H1 (cell line): Measurements from ENCODE around the gene STAT5A. TPM values are rescaled to one million over a fixed set of nuclear protein-coding genes. Genes with fewer than 3 reads are reported as not detected.

ENCODE experiments used
- CTCF ChIA-PET: fragments of 300-600 bp; sonication (Branson Sonifier 250); formaldehyde crosslinking; loops from one replicate; lab custom pipeline; 2021; ENCODE audit not compliant: partially characterized antibody; lab: Charles Lee
- POLR2A ChIA-PET: fragments of 300-600 bp; sonication (Branson Sonifier 250); formaldehyde crosslinking; loops from one replicate; lab custom pipeline; 2021; ENCODE audit warnings: inconsistent platforms; ENCODE audit not compliant: partially characterized antibody; lab: Charles Lee
- DNase-seq, 2 experiments: peaks; one replicate each; pipeline versions ENCODE4 v3.0.0 to v3.0.0-alpha.2; 2010 to 2022; ENCODE audit warnings: low spot score in 2 of 2, low read depth in 1 of 2, mixed read lengths in 1 of 2
- FAIRE-seq: peaks from 2 replicates; lab custom pipeline; 2011; peaks lifted over from hg19 to GRCh38; lab: Jason Lieb, UNC
- H2AFZ ChIP-seq: 2 replicates; pipeline ENCODE4 v1.8.1; 2012; ENCODE audit warnings: low read length, inconsistent platforms
- H2AK5ac ChIP-seq: 2 replicates; pipeline ENCODE4 v1.6.1; 2013; ENCODE audit warnings: low read depth, low read length
- H2BK120ac ChIP-seq: replicated peaks from 2 replicates; pipeline ENCODE3; 2013; ENCODE audit warnings: low read depth, low read length, inconsistent platforms
- H2BK12ac ChIP-seq: 2 replicates; pipeline ENCODE4 v1.6.1; 2013; ENCODE audit warnings: low read depth, low read length
- H2BK15ac ChIP-seq: 2 replicates; pipeline ENCODE4 v1.6.1; 2013; ENCODE audit warnings: low read length
- H2BK20ac ChIP-seq: 2 replicates; pipeline ENCODE4 v1.6.1; 2013; ENCODE audit warnings: low read length
- H2BK5ac ChIP-seq: 2 replicates; pipeline ENCODE4 v1.6.1; 2013; ENCODE audit warnings: low read depth, low read length
- H3K14ac ChIP-seq: 2 replicates; pipeline ENCODE4 v1.6.1; 2013; ENCODE audit warnings: inconsistent platforms; ENCODE audit not compliant: insufficient read length
- H3K18ac ChIP-seq: 2 replicates; pipeline ENCODE4 v1.6.1; 2013; ENCODE audit warnings: low read length; ENCODE audit errors: extremely low read depth
- H3K23ac ChIP-seq: 2 replicates; pipeline ENCODE4 v1.6.1; 2013; ENCODE audit warnings: inconsistent platforms; ENCODE audit not compliant: insufficient read length
- H3K23me2 ChIP-seq: 2 replicates; pipeline ENCODE4 v1.6.1; 2013; ENCODE audit warnings: low read depth, low read length
- H3K27ac ChIP-seq: 2 replicates; pipeline ENCODE4 v1.6.1; 2011; ENCODE audit warnings: low read depth, low read length, inconsistent platforms
- H3K27me3 ChIP-seq, 4 experiments: replicated peaks in 1 of 4; 1 replicate in 1 of 4; 2 replicates in 3 of 4; pipeline versions ENCODE4 v1.6.1 to v1.8.1; 2011 to 2013; ENCODE audit warnings: low read length in 3 of 4, mild to moderate bottlenecking in 3 of 4, inconsistent platforms in 2 of 4, mixed read lengths in 2 of 4, moderate library complexity in 1 of 4; ENCODE audit not compliant: control insufficient read depth in 3 of 4, insufficient read depth in 3 of 4; ENCODE audit errors: extremely low read depth in 1 of 4
- H3K36me3 ChIP-seq, 4 experiments: 2 replicates each; pipeline versions ENCODE4 v1.6.1 to v1.8.1; 2011 to 2013; ENCODE audit warnings: mild to moderate bottlenecking in 4 of 4, low read length in 3 of 4, moderate library complexity in 2 of 4, control low read depth in 1 of 4, inconsistent platforms in 1 of 4; ENCODE audit not compliant: insufficient read depth in 4 of 4, control insufficient read depth in 2 of 4
- H3K4ac ChIP-seq: replicated peaks from 2 replicates; pipeline ENCODE3; 2013; ENCODE audit warnings: low read length, low read depth, mixed read lengths, inconsistent platforms; ENCODE audit not compliant: insufficient read length
- H3K4me1 ChIP-seq, 4 experiments: replicated peaks in 1 of 4; 1 replicate in 1 of 4; 2 replicates in 3 of 4; pipeline versions ENCODE4 v1.6.1 to v1.8.1; 2011 to 2013; ENCODE audit warnings: low read length in 3 of 4, inconsistent platforms in 2 of 4, mixed read lengths in 1 of 4; ENCODE audit not compliant: insufficient read depth in 4 of 4, control insufficient read depth in 3 of 4
- H3K4me2 ChIP-seq, 2 experiments: 2 replicates each; pipeline versions ENCODE4 v1.6.1 to v1.8.1; 2011 to 2013; ENCODE audit warnings: low read depth in 2 of 2, low read length in 2 of 2, control low read depth in 1 of 2, inconsistent platforms in 1 of 2, mild to moderate bottlenecking in 1 of 2; ENCODE audit not compliant: insufficient read depth in 1 of 2
- H3K4me3 ChIP-seq, 4 experiments: fragments of 200-600, 300-600 bp in 1 of 4; sonication (generic), shearing (Covaris generic), sonication (Bioruptor Twin) in 1 of 4; 2 replicates each; pipeline versions ENCODE4 v1.5.1 to v1.8.1; 2011 to 2016; ENCODE audit warnings: low read length in 4 of 4, low read depth in 3 of 4, control low read depth in 2 of 4, inconsistent platforms in 2 of 4, mild to moderate bottlenecking in 2 of 4, mixed read lengths in 1 of 4, moderate library complexity in 1 of 4; ENCODE audit not compliant: insufficient read depth in 2 of 4; ENCODE audit errors: extremely low read depth in 1 of 4
- H3K56ac ChIP-seq: replicated peaks from 2 replicates; pipeline ENCODE3; 2013; ENCODE audit warnings: low read depth, mild to moderate bottlenecking, mixed read lengths, low read length, inconsistent platforms; ENCODE audit not compliant: insufficient read length
- H3K79me1 ChIP-seq: 2 replicates; pipeline ENCODE4 v1.6.1; 2013; ENCODE audit warnings: low read depth, low read length, control low read depth
- H3K79me2 ChIP-seq, 2 experiments: 2 replicates each; pipeline versions ENCODE4 v1.6.1 to v1.8.1; 2012 to 2013; ENCODE audit warnings: low read length in 2 of 2, mild to moderate bottlenecking in 2 of 2, inconsistent platforms in 1 of 2; ENCODE audit not compliant: insufficient read depth in 2 of 2, control insufficient read depth in 1 of 2
- H3K9ac ChIP-seq, 4 experiments: replicated peaks in 1 of 4; 1 replicate in 1 of 4; 2 replicates in 3 of 4; pipeline versions ENCODE4 v1.6.1 to v1.8.1; 2011 to 2013; ENCODE audit warnings: low read depth in 3 of 4, low read length in 3 of 4, control low read depth in 2 of 4, mild to moderate bottlenecking in 2 of 4, moderate library complexity in 2 of 4, inconsistent platforms in 1 of 4; ENCODE audit errors: extremely low read depth in 1 of 4
- H3K9me3 ChIP-seq, 2 experiments: 2 replicates each; pipeline versions ENCODE4 v1.6.1 to v1.8.1; 2012 to 2013; ENCODE audit warnings: mild to moderate bottlenecking in 2 of 2, moderate library complexity in 2 of 2, control low read depth in 1 of 2, inconsistent platforms in 1 of 2, low read depth in 1 of 2, low read length in 1 of 2, mixed read lengths in 1 of 2; ENCODE audit not compliant: insufficient read depth in 2 of 2
- H4K20me1 ChIP-seq, 2 experiments: replicated peaks in 1 of 2; 2 replicates each; pipeline versions ENCODE3 to v1.8.1; 2011 to 2013; ENCODE audit warnings: inconsistent platforms in 2 of 2, low read length in 2 of 2, mild to moderate bottlenecking in 1 of 2; ENCODE audit not compliant: insufficient read depth in 2 of 2, control insufficient read depth in 1 of 2
- H4K5ac ChIP-seq: 2 replicates; pipeline ENCODE4 v1.6.1; 2013; ENCODE audit warnings: low read length, low read depth, mixed read lengths, inconsistent platforms; ENCODE audit not compliant: insufficient read length
- H4K8ac ChIP-seq: 2 replicates; pipeline ENCODE4 v1.8.0; 2013; ENCODE audit warnings: mild to moderate bottlenecking, moderate library complexity, low read length, inconsistent platforms; ENCODE audit not compliant: insufficient read depth; ENCODE audit errors: extremely low read depth
- H4K91ac ChIP-seq: replicated peaks from 2 replicates; pipeline ENCODE3; 2013; ENCODE audit warnings: low read length, mixed read lengths, inconsistent platforms; ENCODE audit not compliant: insufficient read length
- CTCF ChIP-seq, 3 experiments: IDR thresholded peaks; 1 replicate in 2 of 3; 2 replicates in 1 of 3; pipeline versions ENCODE4 v1.5.1 to v1.6.1; 2011; ENCODE audit warnings: low read length in 3 of 3, mild to moderate bottlenecking in 3 of 3, inconsistent platforms in 2 of 3, low read depth in 1 of 3, moderate library complexity in 1 of 3; ENCODE audit not compliant: insufficient read depth in 1 of 3; ENCODE audit errors: control extremely low read depth in 1 of 3
- NANOG ChIP-seq: IDR thresholded peaks from 2 replicates; pipeline ENCODE4 v1.6.1; 2011; ENCODE audit warnings: low read length, low read depth, mild to moderate bottlenecking, inconsistent platforms; ENCODE audit not compliant: insufficient read depth, poor library complexity, severe bottlenecking
- RAD21 ChIP-seq, 2 experiments: IDR thresholded peaks in 1 of 2; conservative IDR thresholded peaks in 1 of 2; 2 replicates each; pipeline ENCODE4 v1.6.1; 2011; ENCODE audit warnings: low read depth in 2 of 2, low read length in 2 of 2, improper control_type of control experiment in 1 of 2, inconsistent platforms in 1 of 2, mild to moderate bottlenecking in 1 of 2, moderate library complexity in 1 of 2
- WGBS, 2 experiments: shearing (Covaris generic) in 1 of 2; methylation state at CpG; one replicate each; pipeline versions ENCODE4 v1.1.6 to v1.1.7; 2013 to 2015; ENCODE audit warnings: low lambda C conversion rate in 2 of 2, mixed read lengths in 2 of 2, inconsistent platforms in 1 of 2, low coverage in 1 of 2, missing lambda C conversion rate in 1 of 2; ENCODE audit not compliant: insufficient replicate concordance in 2 of 2, insufficient coverage in 1 of 2, insufficient read length in 1 of 2; ENCODE audit errors: extremely low coverage in 1 of 2, missing lambda C conversion rate in 1 of 2; 5-methylcytosine and 5-hydroxymethylcytosine counted together
- polyA plus RNA-seq, 7 experiments: library from polyadenylated mRNA; depleted of rRNA in 3 of 7; stranded (reverse) in 5 of 7; unstranded in 2 of 7; fragments of >200 nt in 5 of 7; fragments of 200-250 nt in 2 of 7; gene quantifications; 1 replicate in 5 of 7; 2 replicates in 1 of 7; 4 replicates in 1 of 7; pipeline versions ENCODE4 v1.2.1 to v1.2.3, GENCODE V29; 2011 to 2013; ENCODE audit warnings: missing spikeins in 2 of 7, mixed read lengths in 2 of 7
- total RNA-seq: library from RNA; stranded (reverse); fragmentation: NEBNext Ultra II Directional; extraction: Animal tissue kit (Norgen Biotek cat#: 25700); gene quantifications from 2 replicates; pipeline ENCODE4 v1.2.1, GENCODE V29; 2021

The STAT5A gene
- total and polyA plus RNA-seq, 2 of the 8 experiments (the other 6 are each of a cell fraction or from before 2014, with no cell fraction given): 4.2 to 5.4 TPM

- H2AK5ac ChIP-seq: no peak overlapping the region
- H3K23me2 ChIP-seq: peaks cover 2% of the 10 kb centered on the region; the same call in 1 of the 2 replicates
- H3K36me3 ChIP-seq: no peaks in the 10 kb centered on the region
- H4K8ac ChIP-seq: no peak overlapping the region
- H4K5ac ChIP-seq: no peak overlapping the region
- no peak overlapping the region for H3K9ac ChIP-seq
- no peak overlapping the region for H2AFZ ChIP-seq
- no peak overlapping the region for H2BK5ac ChIP-seq
- peaks cover 3 to 45% of the 10 kb centered on the region in 2 experiments; a peak in 2 of 4 replicates for H3K79me2 ChIP-seq
- no peak overlapping the region for H2BK12ac ChIP-seq
- H3K18ac ChIP-seq: no peak overlapping the region
- no peak overlapping the region for H2BK120ac ChIP-seq
- ChIA-PET POLR2A (interaction anchor here (0.6 to 1.0 kb wide), 6 partner anchors 14 to 400 kb away, joined by 3 read pairs; no protein-coding TSS in a partner anchor), CTCF (interaction anchor here (0.6 to 5.6 kb wide), 16 partner anchors 14 to 1633 kb away, joined by 3 to 53 read pairs (median 5); no protein-coding TSS in a partner anchor)
- no peak overlapping the region for H3K56ac ChIP-seq
- 86% methylated on average over 2 of the region's 2 CpGs; no CpG with 5 or more reads in 1 of the 2 experiments for WGBS, 2 experiments
- H3K4me1 ChIP-seq: peaks cover 0 to 4% (median 4%) of the 10 kb centered on the region in 4 experiments; a peak in 5 of 7 replicates
- H2BK15ac ChIP-seq: no peak overlapping the region
- H2BK20ac ChIP-seq: no peak overlapping the region
- H3K4me3 ChIP-seq: no peak overlapping the region
- H3K27me3 ChIP-seq: no peaks in the 10 kb centered on the region
- no peak for TF ChIP-seq NANOG
- TF ChIP-seq RAD21 (IDR thresholded peaks at IDR 0.05 in 1 of 2, conservative IDR thresholded peaks at IDR 0.05 in 1 of 2; ENCODE audit: low read depth in 2 of 2, low read length in 2 of 2): peak in 1 of 2 experiments; percentile 35; a peak in 2 of 4 replicates
- peak in 2 of 3 experiments; percentile 25 to 50; a peak in 2 of 4 replicates for TF ChIP-seq CTCF (IDR thresholded peaks at IDR 0.05; ENCODE audit: control extremely low read depth in 1 of 3, insufficient read depth in 1 of 3, low read depth in 1 of 3, low read length in 3 of 3)
- no peak overlapping the region for H4K91ac ChIP-seq
- DNase-seq (no peak), FAIRE-seq (no peak)
- H3K79me1 ChIP-seq: peaks cover 5% of the 10 kb centered on the region
- no peak overlapping the region for H3K23ac ChIP-seq
- peaks cover 0 to 3% of the 10 kb centered on the region in 2 experiments for H4K20me1 ChIP-seq
- no peak overlapping the region for H3K14ac ChIP-seq
- no peak overlapping the region for H3K4me2 ChIP-seq
- H3K4ac ChIP-seq: no peak overlapping the region
- no peaks in the 10 kb centered on the region for H3K9me3 ChIP-seq
- H3K27ac ChIP-seq: no peak overlapping the region
These were observed 37.2 kb upstream of the STAT5A start for GRCh38 chr17:42251115-42251514.
